Keratinocyte (primary cell): ENCODE measurements around the gene ZNF816.

ENCODE experiments used
- EZH2 ChIP-seq: IDR thresholded peaks from one replicate; pipeline ENCODE4 v1.6.1; 2012; ENCODE audit warnings: inconsistent platforms, mild to moderate bottlenecking, low read length, moderate library complexity
- TF ChIP-seq, protein P1 (sequence below), 3 experiments: IDR thresholded peaks in 1 of 3; conservative IDR thresholded peaks in 1 of 3; optimal IDR thresholded peaks in 1 of 3; 2 replicates in 2 of 3; 3 replicates in 1 of 3; pipeline versions ENCODE3 to v1.5.1; 2011; ENCODE audit warnings: low read length in 3 of 3, mild to moderate bottlenecking in 3 of 3, moderate library complexity in 2 of 3, control low read depth in 1 of 3, inconsistent platforms in 1 of 3; ENCODE audit not compliant: insufficient read depth in 2 of 3; ENCODE audit errors: extremely low read depth in 1 of 3

DNA sequence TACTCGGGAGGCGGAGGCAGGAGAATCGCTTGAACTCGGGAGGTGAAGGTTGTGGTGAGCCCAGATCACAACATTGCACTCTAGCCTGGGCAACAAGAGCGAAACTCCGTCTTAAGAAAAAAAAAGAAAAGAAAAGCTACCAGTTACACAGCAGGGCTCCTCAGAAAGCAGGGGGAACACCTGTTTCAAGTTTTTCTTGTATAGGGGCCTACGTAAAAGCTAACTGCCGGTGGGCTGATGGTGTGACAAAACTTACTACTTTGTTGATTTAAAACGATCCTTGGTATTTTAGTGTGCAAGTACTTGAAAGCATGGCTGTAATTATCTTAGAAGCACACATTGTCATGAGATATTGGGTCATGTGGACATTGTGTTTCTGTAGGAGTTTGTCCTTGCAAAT, 35.3 kb upstream of the ZNF816 start:
- TF ChIP-seq, protein P1, sequence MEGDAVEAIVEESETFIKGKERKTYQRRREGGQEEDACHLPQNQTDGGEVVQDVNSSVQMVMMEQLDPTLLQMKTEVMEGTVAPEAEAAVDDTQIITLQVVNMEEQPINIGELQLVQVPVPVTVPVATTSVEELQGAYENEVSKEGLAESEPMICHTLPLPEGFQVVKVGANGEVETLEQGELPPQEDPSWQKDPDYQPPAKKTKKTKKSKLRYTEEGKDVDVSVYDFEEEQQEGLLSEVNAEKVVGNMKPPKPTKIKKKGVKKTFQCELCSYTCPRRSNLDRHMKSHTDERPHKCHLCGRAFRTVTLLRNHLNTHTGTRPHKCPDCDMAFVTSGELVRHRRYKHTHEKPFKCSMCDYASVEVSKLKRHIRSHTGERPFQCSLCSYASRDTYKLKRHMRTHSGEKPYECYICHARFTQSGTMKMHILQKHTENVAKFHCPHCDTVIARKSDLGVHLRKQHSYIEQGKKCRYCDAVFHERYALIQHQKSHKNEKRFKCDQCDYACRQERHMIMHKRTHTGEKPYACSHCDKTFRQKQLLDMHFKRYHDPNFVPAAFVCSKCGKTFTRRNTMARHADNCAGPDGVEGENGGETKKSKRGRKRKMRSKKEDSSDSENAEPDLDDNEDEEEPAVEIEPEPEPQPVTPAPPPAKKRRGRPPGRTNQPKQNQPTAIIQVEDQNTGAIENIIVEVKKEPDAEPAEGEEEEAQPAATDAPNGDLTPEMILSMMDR (optimal IDR thresholded peaks at IDR 0.05 in 1 of 3, IDR thresholded peaks at IDR 0.05 in 1 of 3, conservative IDR thresholded peaks at IDR 0.05 in 1 of 3; ENCODE audit: extremely low read depth in 1 of 3, insufficient read depth in 2 of 3, low read length in 3 of 3), result no peak
- TF ChIP-seq EZH2, result no peak
